ENCODE results near the gene KCNJ3. TPM values are rescaled to one million over a fixed set of nuclear protein-coding genes. Genes with fewer than 3 reads are reported as not detected.

The KCNJ3 gene
- total RNA-seq, 4 donors from 2014 or later = 6.6 to 31.5 (median 17.9) TPM

DNA sequence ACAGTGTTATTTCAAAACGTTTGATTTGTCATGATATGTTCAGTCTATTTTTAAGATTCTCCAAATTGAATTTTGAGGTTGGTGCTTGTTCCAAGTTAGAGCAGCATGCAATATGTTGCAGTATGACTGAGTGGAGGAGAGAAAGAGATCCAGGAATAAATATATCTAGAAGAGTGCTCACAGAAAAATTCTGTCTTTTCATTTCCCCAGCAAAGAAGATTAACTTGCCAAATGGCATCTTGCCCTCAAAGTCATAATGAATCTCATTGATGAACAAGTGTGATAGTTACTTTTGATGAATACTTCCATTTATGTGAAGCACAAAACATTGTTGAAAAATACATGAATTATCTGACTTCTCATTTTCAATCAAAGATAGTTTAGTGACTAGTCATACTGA lies 95.9 kb downstream of the KCNJ3 start:
- no peaks in the 10 kb centered on the region for H3K9me3 ChIP-seq
- no peak for DNase-seq (ENCODE audit: low spot score in 2 of 2)
- no peak overlapping the region for H3K4me3 ChIP-seq
- H3K27me3 ChIP-seq = no peaks in the 10 kb centered on the region
- TF ChIP-seq POLR2A (IDR thresholded peaks at IDR 0.05) (no peak), EP300 (IDR thresholded peaks at IDR 0.05) (no peak)
- TF ChIP-seq, protein P1, sequence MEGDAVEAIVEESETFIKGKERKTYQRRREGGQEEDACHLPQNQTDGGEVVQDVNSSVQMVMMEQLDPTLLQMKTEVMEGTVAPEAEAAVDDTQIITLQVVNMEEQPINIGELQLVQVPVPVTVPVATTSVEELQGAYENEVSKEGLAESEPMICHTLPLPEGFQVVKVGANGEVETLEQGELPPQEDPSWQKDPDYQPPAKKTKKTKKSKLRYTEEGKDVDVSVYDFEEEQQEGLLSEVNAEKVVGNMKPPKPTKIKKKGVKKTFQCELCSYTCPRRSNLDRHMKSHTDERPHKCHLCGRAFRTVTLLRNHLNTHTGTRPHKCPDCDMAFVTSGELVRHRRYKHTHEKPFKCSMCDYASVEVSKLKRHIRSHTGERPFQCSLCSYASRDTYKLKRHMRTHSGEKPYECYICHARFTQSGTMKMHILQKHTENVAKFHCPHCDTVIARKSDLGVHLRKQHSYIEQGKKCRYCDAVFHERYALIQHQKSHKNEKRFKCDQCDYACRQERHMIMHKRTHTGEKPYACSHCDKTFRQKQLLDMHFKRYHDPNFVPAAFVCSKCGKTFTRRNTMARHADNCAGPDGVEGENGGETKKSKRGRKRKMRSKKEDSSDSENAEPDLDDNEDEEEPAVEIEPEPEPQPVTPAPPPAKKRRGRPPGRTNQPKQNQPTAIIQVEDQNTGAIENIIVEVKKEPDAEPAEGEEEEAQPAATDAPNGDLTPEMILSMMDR (IDR thresholded peaks at IDR 0.05) = no peak
- no peak overlapping the region for H3K27ac ChIP-seq
- 20 to 23% methylated on average over 1 of the region's 1 CpG for WGBS, 2 donors
- H3K36me3 ChIP-seq = no peaks in the 10 kb centered on the region
- H3K4me1 ChIP-seq = no peaks in the 10 kb centered on the region

DNA sequence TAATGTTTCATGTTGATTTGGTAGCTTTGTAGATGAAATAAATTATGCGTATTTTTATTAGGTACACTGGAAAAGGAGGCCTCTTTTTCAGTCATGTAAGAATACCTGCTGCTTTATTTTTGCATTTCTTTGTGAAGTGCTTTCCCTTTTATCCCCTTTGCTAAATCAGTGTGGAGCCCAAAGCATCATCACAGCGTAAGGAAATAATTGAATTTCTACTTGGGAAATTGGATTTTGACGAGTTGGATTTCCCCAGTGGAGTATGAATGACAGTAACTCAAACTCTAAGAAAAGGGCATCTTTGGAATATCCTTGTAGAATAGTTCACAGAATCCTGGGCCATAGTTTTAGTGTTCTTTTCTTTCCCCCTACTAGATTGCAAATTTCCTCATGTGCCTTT lies 97.2 kb downstream of the KCNJ3 start:
- TF ChIP-seq POLR2A (IDR thresholded peaks at IDR 0.05) = no peak
- no peak for TF ChIP-seq EP300 (IDR thresholded peaks at IDR 0.05)
- TF ChIP-seq, protein P1 (IDR thresholded peaks at IDR 0.05) = no peak

DNA sequence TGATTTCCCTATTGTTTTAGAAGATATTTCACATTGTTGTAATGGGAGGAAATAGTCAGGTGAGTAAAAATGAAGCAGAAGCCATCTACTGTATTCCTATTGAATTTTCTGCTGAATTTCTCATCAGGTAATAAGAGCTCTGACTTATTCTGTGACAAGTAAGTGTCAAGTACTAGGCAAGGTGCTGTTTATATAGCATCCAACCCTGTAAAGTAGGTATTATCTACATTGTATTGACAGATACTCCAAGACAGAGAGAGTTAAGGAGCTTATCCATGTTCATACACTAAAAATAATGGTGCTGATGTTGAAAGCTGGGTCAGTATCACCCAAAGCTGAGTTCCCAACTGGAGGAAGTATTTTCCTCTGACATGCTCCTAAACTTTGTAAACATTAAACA lies 106.0 kb downstream of the KCNJ3 start:
- Histone ChIP-seq H3K9me3 (peaks cover 0 to 5% (median 0%) of the 10 kb centered on the region in 4 donors), H3K4me1 (no peaks in the 10 kb centered on the region), H3K27me3 (no peaks in the 10 kb centered on the region), H3K4me3 (no peak overlapping the region), H3K36me3 (no peaks in the 10 kb centered on the region), H3K27ac (no peak overlapping the region)
- DNase-seq (ENCODE audit: low spot score in 2 of 2) = no peak
- no peak for TF ChIP-seq EP300 (IDR thresholded peaks at IDR 0.05)
- no peak for TF ChIP-seq POLR2A (IDR thresholded peaks at IDR 0.05)
- TF ChIP-seq, protein P1 (IDR thresholded peaks at IDR 0.05) = no peak

More for the DNA sequence above, 97.2 kb downstream of the KCNJ3 start:
- no peak for DNase-seq (ENCODE audit: low spot score in 2 of 2)
- Histone ChIP-seq H3K4me1 (no peaks in the 10 kb centered on the region), H3K9me3 (no peaks in the 10 kb centered on the region), H3K27ac (no peak overlapping the region), H3K27me3 (no peaks in the 10 kb centered on the region), H3K36me3 (no peaks in the 10 kb centered on the region), H3K4me3 (no peak overlapping the region)
- WGBS, 2 donors = 78 to 91% methylated on average over 3 of the region's 3 CpGs

DNA sequence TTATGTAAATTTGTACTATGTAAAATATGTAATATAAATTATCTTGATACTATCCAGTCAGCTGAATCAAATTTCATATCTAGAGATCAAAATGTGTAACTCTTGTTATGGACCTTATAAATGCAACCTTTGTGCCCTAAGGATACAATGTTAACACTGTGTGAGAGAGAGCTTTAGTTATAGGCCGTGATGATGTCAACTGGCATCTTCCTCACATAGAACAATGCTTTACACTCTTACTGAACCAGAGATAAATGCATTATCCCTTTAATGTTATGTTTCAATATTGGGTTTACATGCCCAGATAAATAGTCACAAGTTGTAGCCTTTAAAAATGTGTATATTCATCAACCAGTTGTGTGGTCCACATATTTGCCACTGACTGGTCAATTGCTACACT lies 115.1 kb downstream of the KCNJ3 start:
- DNase-seq (ENCODE audit: low spot score in 2 of 2) = no peak
- H3K4me1 ChIP-seq = no peaks in the 10 kb centered on the region
- H3K27me3 ChIP-seq = no peaks in the 10 kb centered on the region
- no peak overlapping the region for H3K4me3 ChIP-seq
- no peak overlapping the region for H3K27ac ChIP-seq
- no peaks in the 10 kb centered on the region for H3K9me3 ChIP-seq
- 51 to 52% methylated on average over 1 of the region's 1 CpG for WGBS, 2 donors
- TF ChIP-seq, protein P1 (IDR thresholded peaks at IDR 0.05) = no peak
- TF ChIP-seq POLR2A (IDR thresholded peaks at IDR 0.05) = no peak
- TF ChIP-seq EP300 (IDR thresholded peaks at IDR 0.05) = no peak
- no peaks in the 10 kb centered on the region for H3K36me3 ChIP-seq

DNA sequence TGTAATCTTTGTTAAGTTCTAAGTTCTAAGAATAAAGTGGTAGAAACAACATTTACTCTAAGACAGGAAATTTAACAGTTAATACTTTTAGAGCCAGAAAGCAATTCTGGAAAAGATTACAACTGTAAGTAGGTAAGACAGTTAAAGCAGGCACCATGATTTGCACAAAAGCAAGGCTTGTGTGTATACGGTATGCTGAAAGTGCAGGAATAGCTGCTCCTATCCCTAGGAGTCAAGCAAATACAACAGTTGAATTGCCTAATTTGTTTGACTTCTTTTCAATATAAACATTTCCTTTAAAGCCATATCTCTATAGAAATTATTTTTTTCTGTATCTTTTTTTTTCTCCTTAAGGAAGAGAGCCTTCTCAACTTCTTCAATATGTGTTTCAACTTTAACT lies 116.4 kb downstream of the KCNJ3 start:
- Histone ChIP-seq H3K4me1 (no peaks in the 10 kb centered on the region), H3K9me3 (no peaks in the 10 kb centered on the region), H3K27ac (no peak overlapping the region), H3K36me3 (no peaks in the 10 kb centered on the region), H3K27me3 (no peaks in the 10 kb centered on the region), H3K4me3 (no peak overlapping the region)
- 51 to 55% methylated on average over 1 of the region's 1 CpG for WGBS, 2 donors
- no peak for DNase-seq (ENCODE audit: low spot score in 2 of 2)
- TF ChIP-seq EP300 (IDR thresholded peaks at IDR 0.05) (no peak), POLR2A (IDR thresholded peaks at IDR 0.05) (no peak)
- TF ChIP-seq, protein P1 (IDR thresholded peaks at IDR 0.05) = no peak

Data from tibial nerve (tissue), 4 donors.